ENCODE results near the gene AP2A1. TPM values are rescaled to one million over a fixed set of nuclear protein-coding genes. Genes with fewer than 3 reads are reported as not detected.

AP2A1 gene
- polyA plus RNA-seq, 1 donor from 2014 or later, result 40.8 TPM

GRCh38 chr19:49793561-49793840, 26.7 kb downstream of the AP2A1 start:
- no peak overlapping the region for H3K4me3 ChIP-seq (ENCODE audit: low read length)
- no peaks in the 10 kb centered on the region for H3F3A ChIP-seq (ENCODE audit: insufficient read depth, low read length, poor library complexity, severe bottlenecking)
- no peaks in the 10 kb centered on the region for H3K9me2 ChIP-seq (ENCODE audit: insufficient read depth, low read length)
- H3K27ac ChIP-seq (ENCODE audit: low read length), result no peak overlapping the region
- H4K20me1 ChIP-seq (ENCODE audit: insufficient read depth), result no peaks in the 10 kb centered on the region
- no peaks in the 10 kb centered on the region for H3K9me3 ChIP-seq (ENCODE audit: low read length)
- H3K27me3 ChIP-seq (ENCODE audit: insufficient read depth, low read depth, low read length), result no peaks in the 10 kb centered on the region
- TF ChIP-seq POLR2AphosphoS5 (IDR thresholded peaks at IDR 0.05) (no peak), EZH2 (IDR thresholded peaks at IDR 0.05; ENCODE audit: borderline replicate concordance, insufficient read depth, low read length, poor library complexity, severe bottlenecking) (no peak), RAD21 (conservative IDR thresholded peaks at IDR 0.05) (no peak), SMC3 (conservative IDR thresholded peaks at IDR 0.05; ENCODE audit: poor library complexity) (no peak), EP300 (conservative IDR thresholded peaks at IDR 0.05; ENCODE audit: poor library complexity, severe bottlenecking) (no peak), TAF1 (IDR thresholded peaks at IDR 0.05; ENCODE audit: low read depth) (no peak), MXI1 (conservative IDR thresholded peaks at IDR 0.05; ENCODE audit: poor library complexity, severe bottlenecking) (no peak), CTCF (IDR thresholded peaks at IDR 0.05; ENCODE audit: poor library complexity, severe bottlenecking) (no peak)
- TF ChIP-seq, protein P1, sequence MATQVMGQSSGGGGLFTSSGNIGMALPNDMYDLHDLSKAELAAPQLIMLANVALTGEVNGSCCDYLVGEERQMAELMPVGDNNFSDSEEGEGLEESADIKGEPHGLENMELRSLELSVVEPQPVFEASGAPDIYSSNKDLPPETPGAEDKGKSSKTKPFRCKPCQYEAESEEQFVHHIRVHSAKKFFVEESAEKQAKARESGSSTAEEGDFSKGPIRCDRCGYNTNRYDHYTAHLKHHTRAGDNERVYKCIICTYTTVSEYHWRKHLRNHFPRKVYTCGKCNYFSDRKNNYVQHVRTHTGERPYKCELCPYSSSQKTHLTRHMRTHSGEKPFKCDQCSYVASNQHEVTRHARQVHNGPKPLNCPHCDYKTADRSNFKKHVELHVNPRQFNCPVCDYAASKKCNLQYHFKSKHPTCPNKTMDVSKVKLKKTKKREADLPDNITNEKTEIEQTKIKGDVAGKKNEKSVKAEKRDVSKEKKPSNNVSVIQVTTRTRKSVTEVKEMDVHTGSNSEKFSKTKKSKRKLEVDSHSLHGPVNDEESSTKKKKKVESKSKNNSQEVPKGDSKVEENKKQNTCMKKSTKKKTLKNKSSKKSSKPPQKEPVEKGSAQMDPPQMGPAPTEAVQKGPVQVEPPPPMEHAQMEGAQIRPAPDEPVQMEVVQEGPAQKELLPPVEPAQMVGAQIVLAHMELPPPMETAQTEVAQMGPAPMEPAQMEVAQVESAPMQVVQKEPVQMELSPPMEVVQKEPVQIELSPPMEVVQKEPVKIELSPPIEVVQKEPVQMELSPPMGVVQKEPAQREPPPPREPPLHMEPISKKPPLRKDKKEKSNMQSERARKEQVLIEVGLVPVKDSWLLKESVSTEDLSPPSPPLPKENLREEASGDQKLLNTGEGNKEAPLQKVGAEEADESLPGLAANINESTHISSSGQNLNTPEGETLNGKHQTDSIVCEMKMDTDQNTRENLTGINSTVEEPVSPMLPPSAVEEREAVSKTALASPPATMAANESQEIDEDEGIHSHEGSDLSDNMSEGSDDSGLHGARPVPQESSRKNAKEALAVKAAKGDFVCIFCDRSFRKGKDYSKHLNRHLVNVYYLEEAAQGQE (IDR thresholded peaks at IDR 0.05; ENCODE audit: borderline replicate concordance), result no peak
- H3K79me2 ChIP-seq (replicated peaks; ENCODE audit: insufficient read depth, low read length), result no peaks in the 10 kb centered on the region
- no peak overlapping the region for H3K4me2 ChIP-seq (ENCODE audit: low read length)
- no peak overlapping the region for H2AFZ ChIP-seq (ENCODE audit: low read depth, low read length)
- H3K9ac ChIP-seq (ENCODE audit: low read length), result no peak overlapping the region
- no peaks in the 10 kb centered on the region for H3K36me3 ChIP-seq (ENCODE audit: insufficient read depth, low read length)

GRCh38 chr19:49795615-49796014, 28.8 kb downstream of the AP2A1 start:
- Histone ChIP-seq H3K27ac (ENCODE audit: low read length) (no peak overlapping the region), H3K4me3 (ENCODE audit: low read length) (no peak overlapping the region), H3K9ac (ENCODE audit: low read length) (no peak overlapping the region), H3K9me3 (ENCODE audit: low read length) (no peaks in the 10 kb centered on the region), H3K27me3 (ENCODE audit: insufficient read depth, low read depth, low read length) (no peaks in the 10 kb centered on the region), H3K79me2 (replicated peaks; ENCODE audit: insufficient read depth, low read length) (no peaks in the 10 kb centered on the region), H3K9me2 (ENCODE audit: insufficient read depth, low read length) (no peaks in the 10 kb centered on the region), H2AFZ (ENCODE audit: low read depth, low read length) (no peak overlapping the region), H4K20me1 (ENCODE audit: insufficient read depth) (no peaks in the 10 kb centered on the region), H3K36me3 (ENCODE audit: insufficient read depth, low read length) (no peaks in the 10 kb centered on the region), H3K4me2 (ENCODE audit: low read length) (no peak overlapping the region), H3F3A (ENCODE audit: insufficient read depth, low read length, poor library complexity, severe bottlenecking) (no peaks in the 10 kb centered on the region)
- TF ChIP-seq POLR2AphosphoS5 (IDR thresholded peaks at IDR 0.05) (no peak), MXI1 (conservative IDR thresholded peaks at IDR 0.05; ENCODE audit: poor library complexity, severe bottlenecking) (no peak), RAD21 (conservative IDR thresholded peaks at IDR 0.05) (no peak), EP300 (conservative IDR thresholded peaks at IDR 0.05; ENCODE audit: poor library complexity, severe bottlenecking) (no peak), EZH2 (IDR thresholded peaks at IDR 0.05; ENCODE audit: borderline replicate concordance, insufficient read depth, low read length, poor library complexity, severe bottlenecking) (no peak), CTCF (IDR thresholded peaks at IDR 0.05; ENCODE audit: poor library complexity, severe bottlenecking) (no peak), SMC3 (conservative IDR thresholded peaks at IDR 0.05; ENCODE audit: poor library complexity) (no peak), TAF1 (IDR thresholded peaks at IDR 0.05; ENCODE audit: low read depth) (no peak)
- TF ChIP-seq, protein P1 (IDR thresholded peaks at IDR 0.05; ENCODE audit: borderline replicate concordance), result no peak

Measured in neural cell (in vitro differentiated cells).